ENCODE results near the gene MIR17HG.

DNA sequence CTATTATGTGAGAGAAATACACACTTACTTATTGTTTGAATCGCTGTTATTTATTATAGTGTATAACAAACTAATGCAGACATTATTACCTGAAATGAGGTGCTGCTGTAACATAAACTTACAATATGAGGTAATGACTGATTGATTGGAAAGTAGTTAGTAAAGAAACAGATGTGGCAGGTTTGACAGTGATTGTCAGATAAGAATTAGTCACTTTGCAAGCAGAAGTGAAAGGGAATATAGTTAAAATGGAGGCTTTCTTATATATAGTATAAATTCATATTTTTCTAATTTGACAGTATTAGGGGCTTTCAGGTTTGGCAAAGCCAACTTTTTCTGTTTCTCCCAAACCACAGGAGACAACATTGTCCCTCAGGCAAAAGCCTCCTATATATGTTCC is 20.6 kb downstream of the MIR17HG start:
- TF ChIP-seq, protein P1, sequence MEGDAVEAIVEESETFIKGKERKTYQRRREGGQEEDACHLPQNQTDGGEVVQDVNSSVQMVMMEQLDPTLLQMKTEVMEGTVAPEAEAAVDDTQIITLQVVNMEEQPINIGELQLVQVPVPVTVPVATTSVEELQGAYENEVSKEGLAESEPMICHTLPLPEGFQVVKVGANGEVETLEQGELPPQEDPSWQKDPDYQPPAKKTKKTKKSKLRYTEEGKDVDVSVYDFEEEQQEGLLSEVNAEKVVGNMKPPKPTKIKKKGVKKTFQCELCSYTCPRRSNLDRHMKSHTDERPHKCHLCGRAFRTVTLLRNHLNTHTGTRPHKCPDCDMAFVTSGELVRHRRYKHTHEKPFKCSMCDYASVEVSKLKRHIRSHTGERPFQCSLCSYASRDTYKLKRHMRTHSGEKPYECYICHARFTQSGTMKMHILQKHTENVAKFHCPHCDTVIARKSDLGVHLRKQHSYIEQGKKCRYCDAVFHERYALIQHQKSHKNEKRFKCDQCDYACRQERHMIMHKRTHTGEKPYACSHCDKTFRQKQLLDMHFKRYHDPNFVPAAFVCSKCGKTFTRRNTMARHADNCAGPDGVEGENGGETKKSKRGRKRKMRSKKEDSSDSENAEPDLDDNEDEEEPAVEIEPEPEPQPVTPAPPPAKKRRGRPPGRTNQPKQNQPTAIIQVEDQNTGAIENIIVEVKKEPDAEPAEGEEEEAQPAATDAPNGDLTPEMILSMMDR (IDR thresholded peaks at IDR 0.05): no peak
- TF ChIP-seq POLR2AphosphoS5 (IDR thresholded peaks at IDR 0.05) (no peak), POLR2A (IDR thresholded peaks at IDR 0.05) (no peak), EP300 (IDR thresholded peaks at IDR 0.05) (no peak)

Data from sigmoid colon (tissue), 4 donors.